ENCODE measurements around the gene PDZD7. TPM values are rescaled to one million over a fixed set of nuclear protein-coding genes. Genes with fewer than 3 reads are reported as not detected.
A peak's percentile ranks its signal among the peaks of the same experiment; 100 is the strongest.

Gene PDZD7
- total RNA-seq, 1 experiment from 2014 or later: 1.8 TPM

DNA sequence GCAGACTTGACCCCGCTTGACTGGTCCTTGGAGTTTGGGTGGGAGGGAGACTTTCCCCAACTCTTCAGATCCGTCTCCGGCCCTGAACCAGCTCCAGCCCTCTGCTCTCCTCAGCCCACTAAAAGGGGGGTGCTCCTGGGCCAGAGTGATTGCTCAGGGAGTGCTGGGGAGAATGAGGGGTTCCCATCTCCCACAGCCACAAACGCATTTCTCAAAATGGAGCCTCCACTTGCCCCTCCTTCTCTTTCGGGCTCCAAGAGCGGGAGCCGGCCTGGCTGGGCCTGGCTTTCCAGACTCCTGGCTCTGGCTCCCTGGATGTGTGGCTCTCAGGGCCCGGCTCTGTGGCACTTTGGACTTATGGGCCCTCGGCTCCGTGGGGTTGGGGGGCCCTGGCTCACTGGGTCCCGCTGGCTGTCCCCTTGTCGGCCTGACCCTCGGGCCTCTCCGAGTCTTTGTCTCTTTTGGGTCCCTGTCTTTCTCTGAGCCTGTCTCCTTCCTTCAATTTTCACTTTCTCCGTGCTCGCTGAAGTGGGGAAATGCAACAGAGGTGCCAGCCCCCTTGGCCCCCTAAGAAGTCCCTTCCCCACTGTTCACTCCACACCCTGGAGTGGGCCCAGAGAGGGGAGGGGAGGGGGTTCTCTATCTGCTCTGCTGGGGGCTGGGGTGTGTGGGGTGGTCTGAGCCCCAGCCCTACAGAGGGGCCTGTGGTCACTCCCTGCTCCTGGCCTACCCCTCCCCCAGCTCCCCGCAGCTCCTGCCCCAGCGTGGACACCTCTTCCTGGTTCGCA is 30.6 kb downstream of the PDZD7 start:
- ChIA-PET POLR2A (no interaction called here), CTCF (interaction anchor here (0.5 to 1.4 kb wide), 4 partner anchors 11 to 379 kb away, joined by 4 to 5 read pairs (median 5); no protein-coding TSS in a partner anchor)
- TF ChIP-seq, protein P1, sequence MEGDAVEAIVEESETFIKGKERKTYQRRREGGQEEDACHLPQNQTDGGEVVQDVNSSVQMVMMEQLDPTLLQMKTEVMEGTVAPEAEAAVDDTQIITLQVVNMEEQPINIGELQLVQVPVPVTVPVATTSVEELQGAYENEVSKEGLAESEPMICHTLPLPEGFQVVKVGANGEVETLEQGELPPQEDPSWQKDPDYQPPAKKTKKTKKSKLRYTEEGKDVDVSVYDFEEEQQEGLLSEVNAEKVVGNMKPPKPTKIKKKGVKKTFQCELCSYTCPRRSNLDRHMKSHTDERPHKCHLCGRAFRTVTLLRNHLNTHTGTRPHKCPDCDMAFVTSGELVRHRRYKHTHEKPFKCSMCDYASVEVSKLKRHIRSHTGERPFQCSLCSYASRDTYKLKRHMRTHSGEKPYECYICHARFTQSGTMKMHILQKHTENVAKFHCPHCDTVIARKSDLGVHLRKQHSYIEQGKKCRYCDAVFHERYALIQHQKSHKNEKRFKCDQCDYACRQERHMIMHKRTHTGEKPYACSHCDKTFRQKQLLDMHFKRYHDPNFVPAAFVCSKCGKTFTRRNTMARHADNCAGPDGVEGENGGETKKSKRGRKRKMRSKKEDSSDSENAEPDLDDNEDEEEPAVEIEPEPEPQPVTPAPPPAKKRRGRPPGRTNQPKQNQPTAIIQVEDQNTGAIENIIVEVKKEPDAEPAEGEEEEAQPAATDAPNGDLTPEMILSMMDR (IDR thresholded peaks at IDR 0.05): no peak
- TF ChIP-seq POLR2AphosphoS5 (IDR thresholded peaks at IDR 0.05; ENCODE audit: low read depth, low read length): no peak
- TF ChIP-seq SIN3A (IDR thresholded peaks at IDR 0.05; ENCODE audit: borderline replicate concordance, insufficient read depth, low read depth, low read length): no peak
- TF ChIP-seq, protein P2, sequence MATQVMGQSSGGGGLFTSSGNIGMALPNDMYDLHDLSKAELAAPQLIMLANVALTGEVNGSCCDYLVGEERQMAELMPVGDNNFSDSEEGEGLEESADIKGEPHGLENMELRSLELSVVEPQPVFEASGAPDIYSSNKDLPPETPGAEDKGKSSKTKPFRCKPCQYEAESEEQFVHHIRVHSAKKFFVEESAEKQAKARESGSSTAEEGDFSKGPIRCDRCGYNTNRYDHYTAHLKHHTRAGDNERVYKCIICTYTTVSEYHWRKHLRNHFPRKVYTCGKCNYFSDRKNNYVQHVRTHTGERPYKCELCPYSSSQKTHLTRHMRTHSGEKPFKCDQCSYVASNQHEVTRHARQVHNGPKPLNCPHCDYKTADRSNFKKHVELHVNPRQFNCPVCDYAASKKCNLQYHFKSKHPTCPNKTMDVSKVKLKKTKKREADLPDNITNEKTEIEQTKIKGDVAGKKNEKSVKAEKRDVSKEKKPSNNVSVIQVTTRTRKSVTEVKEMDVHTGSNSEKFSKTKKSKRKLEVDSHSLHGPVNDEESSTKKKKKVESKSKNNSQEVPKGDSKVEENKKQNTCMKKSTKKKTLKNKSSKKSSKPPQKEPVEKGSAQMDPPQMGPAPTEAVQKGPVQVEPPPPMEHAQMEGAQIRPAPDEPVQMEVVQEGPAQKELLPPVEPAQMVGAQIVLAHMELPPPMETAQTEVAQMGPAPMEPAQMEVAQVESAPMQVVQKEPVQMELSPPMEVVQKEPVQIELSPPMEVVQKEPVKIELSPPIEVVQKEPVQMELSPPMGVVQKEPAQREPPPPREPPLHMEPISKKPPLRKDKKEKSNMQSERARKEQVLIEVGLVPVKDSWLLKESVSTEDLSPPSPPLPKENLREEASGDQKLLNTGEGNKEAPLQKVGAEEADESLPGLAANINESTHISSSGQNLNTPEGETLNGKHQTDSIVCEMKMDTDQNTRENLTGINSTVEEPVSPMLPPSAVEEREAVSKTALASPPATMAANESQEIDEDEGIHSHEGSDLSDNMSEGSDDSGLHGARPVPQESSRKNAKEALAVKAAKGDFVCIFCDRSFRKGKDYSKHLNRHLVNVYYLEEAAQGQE (IDR thresholded peaks at IDR 0.05; ENCODE audit: insufficient read depth in 1 of 2, low read depth in 2 of 2, low read length in 1 of 2): no peak
- no peak for TF ChIP-seq TCF7L2 (IDR thresholded peaks at IDR 0.05; ENCODE audit: low read depth, low read length)
- Histone ChIP-seq H3K27me3 (ENCODE audit: control insufficient read depth, insufficient read depth, low read length) (no peaks in the 10 kb centered on the region), H3K4me1 (ENCODE audit: control insufficient read depth, insufficient read depth, low read length) (peaks cover 32% of the 10 kb centered on the region), H3K27ac (ENCODE audit: low read length) (peak overlapping the region; percentile 92), H3K4me3 (ENCODE audit: low read depth in 2 of 2, low read length in 2 of 2) (peak overlapping the region; percentile 71 to 74), H3K9me3 (ENCODE audit: control insufficient read depth, insufficient read depth, low read depth, low read length) (no peaks in the 10 kb centered on the region), H3K36me3 (ENCODE audit: control insufficient read depth, insufficient read depth, low read length) (peaks cover 11% of the 10 kb centered on the region; the same call in 1 of the 2 replicates)
- in situ Hi-C loops (cut with HindIII; ENCODE audit: low pct_unique_long_range_greater_than_20kb, low sequenced_read_pairs) (no loop called here), intact Hi-C loops (cut with micrococcal nuclease; ENCODE audit: unreplicated experiment) (no loop called here)
- no TSS peak for BruUV-seq (replicated peaks)
- DNase-seq (ENCODE audit: low read depth, low spot score) (no peak), ATAC-seq (no peak)

DNA sequence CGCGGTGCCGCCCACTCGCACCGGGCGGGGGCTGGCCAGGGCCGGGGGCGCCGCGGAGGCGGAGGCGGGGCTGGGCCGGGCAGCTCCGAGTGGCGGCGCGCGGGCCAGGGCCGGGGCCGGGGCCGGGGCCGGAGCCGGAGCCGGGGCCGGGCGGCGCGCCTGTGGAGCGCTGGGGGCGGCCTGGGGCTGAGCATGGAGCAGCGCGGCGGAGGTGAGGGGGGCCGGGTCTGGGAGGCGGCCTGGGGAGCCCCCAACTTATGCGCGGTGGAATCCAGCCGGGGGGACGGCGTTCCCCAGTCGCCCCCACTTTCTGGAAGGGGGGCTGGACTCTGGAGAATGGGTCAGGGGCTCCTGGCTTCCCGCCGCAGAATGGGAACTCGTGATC is 31.2 kb downstream of the PDZD7 start, which contains the start of gene LZTS2:
Gene LZTS2, plus strand, starts transcription at position 67 of the 385 bp plus-strand sequence. CDS start 2,731 bp downstream, outside the sequence.
- TF ChIP-seq SIN3A (IDR thresholded peaks at IDR 0.05; ENCODE audit: borderline replicate concordance, insufficient read depth, low read depth, low read length) (no peak), POLR2AphosphoS5 (IDR thresholded peaks at IDR 0.05; ENCODE audit: low read depth, low read length) (no peak), TCF7L2 (IDR thresholded peaks at IDR 0.05; ENCODE audit: low read depth, low read length) (no peak)
- TF ChIP-seq, protein P2 (IDR thresholded peaks at IDR 0.05; ENCODE audit: insufficient read depth in 1 of 2, low read depth in 2 of 2, low read length in 1 of 2): no peak
- TF ChIP-seq, protein P1 (IDR thresholded peaks at IDR 0.05): no peak
- H3K27me3 ChIP-seq (ENCODE audit: control insufficient read depth, insufficient read depth, low read length): no peaks in the 10 kb centered on the region
- H3K4me1 ChIP-seq (ENCODE audit: control insufficient read depth, insufficient read depth, low read length): peaks cover 36% of the 10 kb centered on the region
- intact Hi-C loops (cut with micrococcal nuclease; ENCODE audit: unreplicated experiment) (no loop called here), in situ Hi-C loops (cut with HindIII; ENCODE audit: low pct_unique_long_range_greater_than_20kb, low sequenced_read_pairs) (no loop called here)
- no peak for DNase-seq (ENCODE audit: low read depth, low spot score)
- CTCF ChIA-PET: interaction anchor here (0.5 to 1.4 kb wide), 4 partner anchors 12 to 242 kb away, joined by 4 to 5 read pairs (median 5); no protein-coding TSS in a partner anchor
- no peaks in the 10 kb centered on the region for H3K9me3 ChIP-seq (ENCODE audit: control insufficient read depth, insufficient read depth, low read depth, low read length)
- BruUV-seq (replicated peaks): no TSS peak
- ATAC-seq: peak; percentile 14; the same call in 1 of the 2 replicates
- H3K27ac ChIP-seq (ENCODE audit: low read length): peak within 1 kb of the TSS; percentile 96
- peaks cover 11% of the 10 kb centered on the region; the same call in 1 of the 2 replicates for H3K36me3 ChIP-seq (ENCODE audit: control insufficient read depth, insufficient read depth, low read length)
- POLR2A ChIA-PET: no interaction called here
- peak within 1 kb of the TSS; percentile 74 to 87 for H3K4me3 ChIP-seq (ENCODE audit: low read depth in 2 of 2, low read length in 2 of 2)
